Stimulated activated CD8-positive, alpha-beta memory T cell treated with anti-CD3 and anti-CD28 coated beads, Interleukin-12 subunit alpha, Interleukin-12 subunit beta, amount 100 ng/mL, for 24 hours (primary cell): ENCODE data around the gene UNC5B.
"Not testable (repeated sequence)": the region's sequence is repeated elsewhere in the genome, so short reads cannot be mapped to it uniquely, and the experiment has no call there.

Experiments
- DNase-seq: peaks from one replicate; pipeline ENCODE4 v3.0.0-alpha.2; 2020; ENCODE audit errors: extremely low read depth

The UNC5B gene

DNA sequence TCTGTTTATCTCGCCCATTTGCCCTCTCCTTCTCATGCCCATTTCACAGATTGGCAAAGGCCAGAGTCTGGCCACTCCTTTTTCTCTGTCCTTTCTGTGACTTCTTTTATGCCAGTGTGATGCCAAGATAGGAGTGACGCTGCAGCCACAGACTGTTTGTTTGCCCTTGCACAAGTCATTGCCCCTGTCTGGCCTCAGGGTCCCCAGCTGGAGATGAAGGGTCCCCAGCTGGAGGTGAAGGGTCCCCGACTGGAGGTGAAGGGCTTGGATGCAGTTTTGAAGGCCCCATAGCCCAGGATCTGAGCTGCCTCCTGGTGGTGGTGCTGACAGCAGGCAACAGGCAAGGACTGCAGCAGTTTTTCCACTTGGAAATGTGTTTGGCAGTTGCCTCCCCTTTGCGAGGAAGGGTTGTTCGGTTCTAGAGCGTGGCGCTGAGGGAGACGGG lies 55.9 kb downstream of the UNC5B start:
- DNase-seq = no peak

DNA sequence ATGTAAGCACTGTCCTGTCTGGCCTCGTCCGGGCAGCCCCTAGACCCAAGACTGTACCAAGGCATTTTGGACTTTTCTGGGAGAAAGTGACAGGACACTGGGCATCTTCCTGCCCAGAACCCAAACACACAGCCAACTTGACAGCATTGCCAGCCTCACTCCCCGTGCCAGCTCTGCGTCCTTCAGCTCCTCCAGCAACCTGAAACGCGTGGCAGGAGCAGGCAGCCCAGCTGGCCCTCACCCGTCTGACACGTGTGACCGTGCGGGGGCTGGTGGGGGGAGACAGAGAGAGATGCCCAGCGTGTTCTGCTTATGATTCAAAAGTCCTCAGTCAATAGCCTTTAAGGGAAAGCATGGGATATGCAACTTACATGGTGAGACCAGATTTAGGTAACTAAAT lies 56.4 kb downstream of the UNC5B start:
- no peak for DNase-seq

DNA sequence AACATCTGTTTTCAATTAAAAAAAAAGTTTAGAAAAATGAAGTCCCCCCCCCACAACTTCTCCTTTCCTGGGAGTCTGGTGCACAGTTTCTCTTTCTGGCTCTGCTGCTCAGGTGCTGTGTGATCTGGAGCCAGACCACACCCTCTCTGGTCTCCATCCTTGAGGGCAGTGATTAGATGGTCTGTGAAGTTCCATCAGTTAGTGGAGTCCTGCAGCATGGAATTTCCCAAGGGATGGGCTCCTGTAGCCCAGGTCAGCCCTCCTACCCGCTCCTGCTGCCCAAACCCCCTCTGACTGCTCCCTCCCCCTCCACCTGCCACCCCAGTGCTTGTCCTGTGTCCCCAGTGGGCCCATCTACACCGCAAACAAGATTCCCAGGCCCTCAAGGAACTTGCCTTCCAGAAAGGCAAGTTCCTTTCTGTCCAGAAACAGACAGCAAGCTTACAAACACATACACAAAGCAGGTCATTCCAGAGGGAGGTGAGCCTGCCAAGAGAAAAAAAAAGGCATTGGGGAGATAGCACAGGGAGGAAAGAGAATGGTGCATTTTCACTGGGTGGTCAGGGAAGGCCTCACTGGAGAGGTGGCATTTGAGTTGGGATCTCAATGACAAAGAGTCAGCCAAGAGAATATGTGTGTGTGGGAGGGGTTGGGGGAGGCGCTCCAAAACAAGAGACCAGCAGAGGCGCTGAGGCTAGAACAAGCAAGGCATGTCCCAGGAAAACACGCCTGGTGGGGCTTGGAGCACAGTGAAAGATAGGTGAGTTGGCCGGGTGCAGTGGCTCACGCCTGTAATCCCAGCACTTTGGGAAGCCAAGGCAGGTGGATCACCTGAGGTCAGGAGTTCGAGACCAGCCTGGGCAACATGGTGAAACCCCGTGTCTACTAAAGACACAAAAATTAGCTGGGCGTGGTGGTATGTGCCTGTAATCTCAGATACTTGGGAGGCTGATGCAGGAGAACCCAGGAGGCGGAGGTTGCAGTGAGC lies 57.2 kb downstream of the UNC5B start:
- no peak for DNase-seq

DNA sequence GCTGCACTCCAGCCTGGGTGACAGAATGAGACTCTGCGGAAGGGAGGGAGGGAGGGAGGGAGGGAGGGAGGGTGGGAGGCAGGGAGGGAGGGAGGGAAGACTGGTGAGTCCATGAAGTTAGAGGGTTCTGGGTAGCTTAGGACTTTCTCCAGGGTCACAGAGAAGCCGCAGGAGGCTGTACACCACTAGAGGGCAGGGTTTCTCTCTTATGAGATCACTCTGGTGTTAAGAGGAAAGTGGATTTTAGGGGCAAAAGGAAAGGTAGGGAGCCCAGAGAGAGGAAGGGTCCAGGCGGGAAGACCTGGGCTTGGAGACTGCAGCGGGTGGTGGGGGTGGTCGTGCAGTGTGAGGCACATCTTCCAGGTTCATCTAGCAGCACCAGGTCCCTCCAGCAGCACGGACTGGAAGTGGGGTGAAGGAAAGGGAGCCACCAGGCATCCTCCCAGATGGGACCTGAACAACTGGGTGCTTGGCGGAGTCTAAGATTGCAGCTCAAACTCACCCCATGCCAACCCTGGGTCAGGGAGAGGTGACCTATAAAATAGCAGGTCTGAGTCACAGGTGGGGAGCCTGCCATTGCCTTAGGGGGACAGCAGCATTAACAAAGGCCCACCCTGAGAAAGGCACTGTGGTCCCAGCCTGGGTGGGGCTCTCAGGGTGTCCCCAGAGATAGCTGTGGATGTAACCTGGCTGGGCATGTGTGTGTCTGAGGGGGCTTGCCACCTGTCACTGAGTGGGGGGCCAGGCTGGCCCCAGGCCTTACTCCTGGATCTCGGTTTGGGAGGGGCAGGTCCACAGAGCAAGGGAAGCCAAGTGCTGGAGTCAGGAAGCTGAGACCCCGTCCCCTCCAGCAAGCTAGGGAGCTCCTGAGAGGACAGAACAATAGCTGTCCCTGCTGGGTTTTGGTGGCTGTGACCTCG lies 58.2 kb downstream of the UNC5B start:
- no peak for DNase-seq

DNA sequence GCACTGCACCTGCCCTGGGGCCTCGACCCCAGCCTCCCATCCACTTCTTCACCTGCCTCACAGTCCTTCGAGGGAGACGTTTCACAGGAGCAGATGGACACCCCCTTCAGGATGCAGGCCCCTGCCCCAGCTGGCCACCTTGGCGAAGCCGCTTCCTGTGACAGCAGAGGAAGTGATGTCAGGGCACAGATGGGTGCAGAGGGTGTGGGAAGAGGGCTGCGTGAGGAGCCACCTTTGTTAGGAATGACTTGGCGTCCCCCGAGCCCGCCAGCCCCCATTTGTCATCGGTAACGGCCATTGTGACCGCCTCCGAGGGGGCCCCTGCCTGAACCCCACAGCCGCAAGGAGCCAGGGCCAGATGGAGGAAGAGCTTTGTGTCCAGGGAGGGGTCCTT lies 59.3 kb downstream of the UNC5B start:
- DNase-seq = no peak

DNA sequence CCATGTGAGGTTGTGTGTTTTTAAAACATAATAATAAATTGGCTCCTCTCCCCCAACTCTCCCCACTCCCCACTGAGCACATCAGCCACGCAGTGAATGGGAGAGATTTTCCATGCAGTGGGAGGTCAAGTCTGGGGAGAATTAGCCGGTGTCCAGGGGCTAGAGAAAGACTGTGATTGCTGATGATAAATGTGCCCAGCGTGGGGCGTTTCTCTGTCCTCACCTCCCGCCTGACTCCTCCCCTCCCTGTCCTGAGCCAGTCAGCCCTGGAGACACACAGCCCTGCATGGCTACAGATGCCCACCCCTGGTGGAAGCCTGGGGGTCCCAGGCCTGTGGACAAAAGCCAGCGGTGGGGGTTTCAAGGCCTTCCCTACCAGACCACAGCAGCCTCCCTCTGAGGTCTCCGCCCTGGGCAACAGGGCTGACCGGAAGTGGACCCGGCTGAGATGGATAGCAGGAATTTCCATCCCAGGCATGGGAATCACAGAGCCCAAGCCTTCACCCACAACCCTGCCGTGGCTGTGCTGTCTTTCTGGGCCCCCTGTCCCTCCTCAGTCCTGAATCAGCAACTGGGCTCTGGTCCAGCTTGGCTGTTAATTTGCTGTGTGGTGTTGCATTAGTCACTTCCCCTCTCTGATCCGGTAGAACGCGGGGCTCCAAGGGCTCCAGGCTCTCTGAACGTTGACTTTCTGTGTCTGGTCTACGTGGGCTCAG lies 59.8 kb downstream of the UNC5B start:
- no peak for DNase-seq

DNA sequence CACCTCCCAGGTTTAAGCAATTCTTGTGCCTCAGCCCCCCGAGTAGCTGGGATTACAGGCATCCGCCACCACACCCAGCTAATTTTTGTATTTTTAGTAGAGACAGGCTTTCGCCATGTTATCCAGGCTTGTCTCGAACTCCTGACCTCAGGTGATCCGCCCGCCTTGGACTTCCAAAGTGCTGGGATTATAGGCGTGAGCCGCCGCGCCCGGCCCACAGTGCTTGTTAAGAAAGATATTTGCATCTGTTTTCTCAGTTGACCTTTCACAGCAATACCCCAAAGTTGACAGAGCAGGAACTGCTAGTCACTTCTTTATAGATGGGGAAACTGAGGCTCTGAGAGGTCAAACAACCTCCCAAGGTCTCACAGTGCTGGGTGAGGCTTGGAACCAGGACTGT lies 60.6 kb downstream of the UNC5B start:
- DNase-seq = not testable (repeated sequence)

DNA sequence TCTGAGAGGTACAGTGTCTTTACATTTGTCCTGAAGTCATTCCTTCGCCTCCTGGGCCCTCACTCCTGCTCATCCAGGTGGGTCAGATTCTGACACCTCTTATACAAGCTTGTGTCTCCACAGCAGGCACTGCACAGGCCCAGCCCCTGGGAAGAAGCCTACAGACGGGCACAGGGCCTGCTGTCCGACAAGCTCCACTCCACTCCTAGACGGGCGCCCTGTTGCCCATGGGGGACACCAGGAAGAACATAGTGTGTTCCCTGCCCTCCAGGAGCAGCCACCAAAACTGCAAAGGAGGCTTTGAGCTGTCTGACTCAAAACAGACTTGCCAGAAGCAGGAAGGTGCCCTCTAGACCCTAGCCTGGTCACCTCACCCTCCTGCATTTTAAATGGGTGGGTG lies 61.1 kb downstream of the UNC5B start:
- no peak for DNase-seq

DNA sequence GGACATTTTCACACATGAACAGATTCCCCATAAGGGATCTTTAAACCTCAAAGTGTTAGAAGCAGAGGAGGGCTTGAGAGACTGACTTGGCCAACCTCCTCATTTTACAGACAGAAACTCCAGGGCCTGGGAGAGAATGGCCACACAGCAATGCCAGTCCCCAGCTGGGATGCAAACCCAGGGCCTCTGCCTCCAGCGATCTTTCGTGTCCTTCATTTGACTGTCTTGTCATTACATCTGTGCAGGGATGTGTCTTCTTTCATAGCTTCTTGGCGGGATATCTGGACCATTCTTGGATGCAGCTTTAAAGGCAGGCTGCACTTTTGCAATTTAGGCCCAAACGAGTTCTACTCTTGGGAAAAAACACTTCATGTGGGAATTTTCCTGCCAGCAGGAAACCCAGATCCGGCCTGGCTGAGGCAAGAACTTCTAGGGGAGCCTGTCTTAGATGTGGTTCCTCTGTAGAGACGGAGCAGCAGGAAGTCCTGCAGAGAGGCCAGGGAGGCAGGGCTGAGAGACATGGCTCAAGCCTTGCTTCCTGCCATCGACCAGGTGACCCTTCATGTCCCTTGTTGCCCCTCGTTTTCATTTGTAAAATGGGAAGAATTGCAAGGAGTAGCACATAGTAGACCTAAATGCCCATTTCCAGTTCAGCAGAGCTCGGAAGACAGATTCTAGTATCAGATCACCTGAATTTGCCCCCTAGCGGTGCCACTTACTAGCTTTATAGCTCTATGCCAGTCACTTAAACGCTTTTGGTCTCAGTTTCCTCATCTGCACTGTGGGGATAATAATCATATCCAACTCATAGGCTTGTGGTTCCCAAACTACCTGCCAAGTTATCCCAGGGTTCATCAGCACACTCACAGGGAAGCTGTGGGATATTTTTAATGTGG lies 62.8 kb downstream of the UNC5B start:
- no peak for DNase-seq

DNA sequence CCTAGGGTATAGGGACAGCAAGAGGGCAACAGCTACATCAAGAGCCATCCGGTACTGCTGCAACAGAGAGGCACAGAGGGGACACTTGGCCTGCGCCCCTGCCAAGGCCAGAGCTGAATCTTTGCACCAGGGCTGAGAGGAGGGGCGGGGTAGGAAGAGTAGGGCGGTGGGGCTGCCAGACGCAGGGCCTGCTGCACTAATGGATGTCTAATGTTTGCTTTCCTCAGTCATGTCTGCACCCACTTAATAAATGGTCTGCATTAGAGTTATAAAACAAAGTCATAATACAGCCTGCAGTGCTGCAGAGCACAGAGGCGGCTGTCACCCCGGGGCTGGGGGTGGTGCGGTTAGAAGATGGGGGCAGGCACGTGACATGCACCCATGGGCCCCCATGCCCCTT lies 64.5 kb downstream of the UNC5B start:
- no peak for DNase-seq

DNA sequence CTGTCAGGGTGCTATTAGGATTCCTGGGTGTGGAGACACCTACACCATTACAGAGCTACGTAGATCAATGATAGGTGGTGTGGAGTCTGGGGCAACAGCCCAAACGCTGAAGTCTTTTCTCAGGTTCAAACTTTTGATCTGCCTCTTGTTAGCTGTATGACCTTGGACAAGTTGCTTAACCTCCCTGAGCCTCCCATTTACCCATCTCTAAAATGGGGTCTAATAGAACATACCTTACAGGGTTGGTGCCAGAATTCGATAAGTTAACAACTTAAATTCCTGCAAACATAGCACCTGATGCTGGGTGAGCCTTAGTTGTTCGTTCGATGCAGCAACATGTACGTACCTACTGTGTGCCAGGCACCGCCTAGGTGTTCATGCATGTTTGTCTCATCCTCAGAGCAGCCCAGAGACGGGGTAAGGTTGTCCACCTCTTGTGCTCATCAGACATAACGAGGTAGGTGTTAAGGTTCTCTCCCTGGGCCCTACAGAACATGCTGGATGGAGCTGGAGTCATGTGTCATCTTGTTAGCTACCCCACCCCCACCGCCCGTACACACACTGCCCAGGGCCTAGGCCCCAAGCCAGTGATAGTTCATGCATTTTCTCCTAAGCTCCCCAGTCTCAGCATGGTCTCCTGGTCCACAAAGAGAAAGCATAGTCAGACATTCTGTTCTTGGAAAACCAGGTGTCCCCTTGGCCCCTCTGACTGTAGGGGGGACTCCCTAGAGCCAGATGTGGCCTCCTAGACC lies 65.7 kb downstream of the UNC5B start:
- no peak for DNase-seq

DNA sequence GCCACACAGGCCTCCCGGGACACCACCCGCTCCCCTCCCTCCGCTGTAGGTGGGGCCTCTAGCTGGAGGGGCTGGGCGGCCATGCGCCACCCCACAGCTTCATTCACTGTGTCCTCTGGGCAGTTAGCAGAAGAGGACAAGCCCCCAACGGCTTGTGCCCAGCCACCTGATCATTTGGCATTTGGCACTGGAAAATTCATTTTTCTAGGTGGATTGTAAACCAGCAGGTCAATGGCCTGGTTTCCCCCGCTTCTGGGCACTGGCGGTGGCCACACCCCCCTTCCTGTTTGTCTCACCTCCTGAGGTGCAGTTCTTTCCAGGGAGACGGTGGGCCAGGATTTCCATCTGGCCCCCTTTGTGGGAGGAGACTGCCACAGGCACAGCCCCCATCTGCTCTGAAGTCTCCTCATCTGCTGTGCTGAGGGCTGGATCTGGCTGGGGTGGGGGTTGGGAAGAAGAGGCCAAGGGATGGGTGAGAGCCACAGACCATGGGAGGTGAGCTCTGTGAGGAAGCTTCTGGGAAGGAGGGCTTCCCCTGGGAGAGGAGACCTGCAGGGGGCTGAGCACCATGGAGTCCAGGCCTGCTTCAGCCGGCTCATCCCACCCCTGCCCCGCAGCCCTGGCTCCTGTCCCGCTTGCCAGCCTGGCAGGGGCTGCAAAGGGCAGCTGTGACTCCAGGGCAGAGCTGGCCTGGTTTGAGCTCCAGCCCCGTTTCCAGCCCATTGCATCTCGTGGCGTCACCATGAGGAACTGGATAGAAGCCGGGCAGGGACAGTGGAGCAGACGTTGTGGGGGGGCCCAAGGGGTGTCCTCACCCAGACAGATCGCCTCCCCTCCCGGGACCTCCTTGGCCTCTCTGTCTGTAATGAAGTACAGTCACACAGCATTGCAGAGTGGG lies 66.6 kb downstream of the UNC5B start:
- DNase-seq = no peak

DNA sequence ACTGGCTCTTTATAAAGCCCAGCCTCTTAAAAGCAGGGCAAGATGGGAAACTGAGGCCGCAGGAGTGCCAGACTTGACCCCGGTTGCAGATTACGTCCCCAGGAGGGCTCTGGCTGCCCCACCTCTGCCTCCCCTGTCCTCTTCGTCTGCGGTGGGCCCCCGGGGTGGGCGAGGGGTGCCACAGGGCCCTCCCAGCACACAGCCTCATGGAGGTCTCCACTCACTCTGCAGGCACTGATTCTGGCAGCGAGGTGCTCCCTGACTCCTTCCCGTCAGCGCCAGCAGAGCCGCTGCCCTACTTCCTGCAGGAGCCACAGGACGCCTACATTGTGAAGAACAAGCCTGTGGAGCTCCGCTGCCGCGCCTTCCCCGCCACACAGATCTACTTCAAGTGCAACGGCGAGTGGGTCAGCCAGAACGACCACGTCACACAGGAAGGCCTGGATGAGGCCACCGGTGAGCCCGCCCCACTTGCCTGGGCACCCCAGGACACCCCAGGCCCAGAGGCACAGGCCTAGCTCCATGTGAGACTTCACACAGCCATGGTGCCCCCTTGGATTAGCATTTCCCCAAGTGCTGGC lies 67.3 kb downstream of the UNC5B start:
- no peak for DNase-seq

DNA sequence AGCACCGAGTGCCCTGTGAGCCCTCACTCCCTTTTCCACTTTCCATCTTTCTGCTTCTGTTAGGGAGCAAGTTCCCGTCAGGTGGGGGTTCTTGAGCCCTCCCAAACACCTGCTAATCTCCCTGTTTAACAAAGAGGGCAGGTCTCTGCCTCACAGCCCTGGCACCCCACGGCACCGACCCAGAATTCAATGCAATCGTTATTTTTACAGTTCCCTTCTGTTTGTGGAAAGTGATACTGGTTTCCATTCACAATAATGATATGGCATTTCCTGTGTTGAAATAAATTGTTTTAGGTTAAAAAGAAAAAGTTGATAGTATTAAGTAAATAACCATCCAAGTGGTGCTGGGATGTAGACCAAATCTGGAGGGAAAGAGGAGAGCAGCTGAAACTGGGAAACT lies 67.8 kb downstream of the UNC5B start:
- no peak for DNase-seq

DNA sequence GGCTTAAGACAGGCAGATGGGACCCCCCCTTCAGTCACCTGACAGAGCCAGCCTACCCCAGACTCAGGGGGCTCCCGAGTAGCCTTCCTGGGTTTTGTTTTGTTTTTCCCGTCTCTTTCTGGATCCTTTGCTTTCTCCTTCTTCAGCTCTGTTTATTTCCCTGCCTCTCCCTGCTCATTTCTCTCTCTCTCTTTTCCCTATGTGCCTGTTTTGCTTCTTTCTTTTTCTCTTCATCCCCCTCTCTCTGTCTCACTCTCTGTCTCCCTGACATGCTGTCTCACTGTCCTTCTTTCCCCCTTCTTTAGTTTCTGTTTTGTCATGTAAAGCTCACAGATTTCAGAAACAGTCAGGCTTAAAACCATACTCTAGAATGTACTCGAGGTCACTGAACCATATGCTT lies 68.5 kb downstream of the UNC5B start:
- DNase-seq = no peak

DNA sequence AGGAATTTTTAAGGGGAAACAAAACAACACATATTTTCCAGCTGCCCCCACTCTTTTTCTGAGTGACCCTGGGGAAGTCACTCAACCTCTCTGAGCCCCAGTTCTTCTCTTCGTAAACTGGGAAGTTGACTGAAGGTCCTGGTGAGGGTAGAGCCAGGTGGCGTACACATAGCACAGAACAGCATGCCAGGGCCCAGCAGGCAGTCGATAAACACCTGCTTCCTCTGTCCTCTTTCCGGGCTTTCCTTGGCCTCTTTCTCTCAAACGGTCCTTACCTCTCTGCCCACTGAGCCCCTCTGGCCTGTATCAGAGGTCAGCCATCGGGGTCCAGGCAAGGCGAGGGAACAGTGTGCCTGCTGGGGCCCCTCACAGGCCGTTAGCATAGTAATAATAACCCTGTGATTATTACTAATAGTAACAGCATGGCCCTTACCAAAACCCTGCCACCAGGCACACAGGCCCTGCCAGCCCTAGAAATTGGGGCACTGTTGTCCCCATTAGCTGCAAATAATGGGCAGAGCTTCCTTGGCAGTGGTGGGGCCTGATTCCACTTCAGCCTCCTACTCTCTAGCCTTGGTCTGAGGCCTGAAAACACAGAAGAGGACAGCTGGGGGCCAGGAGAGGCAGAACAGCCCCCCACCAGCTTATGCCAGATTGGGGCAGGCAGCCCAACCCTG lies 69.4 kb downstream of the UNC5B start:
- DNase-seq = no peak

DNA sequence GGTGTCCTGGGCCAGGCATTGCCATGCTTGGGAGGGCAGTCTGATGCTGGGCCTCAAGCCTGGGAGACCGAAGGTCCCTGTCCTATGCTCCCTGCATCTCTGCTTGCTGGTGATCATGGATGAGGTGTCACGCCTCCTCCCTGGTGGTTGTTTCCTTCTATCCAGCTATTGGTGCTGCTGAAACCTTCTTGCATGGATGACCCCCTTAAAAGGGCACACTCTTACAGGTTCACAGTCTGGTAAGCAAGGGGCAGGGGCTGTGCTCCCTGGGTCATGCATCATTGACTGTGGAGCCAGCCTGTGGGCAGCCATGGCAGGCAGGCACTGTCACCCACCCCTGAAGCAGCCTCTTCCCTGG lies 69.9 kb downstream of the UNC5B start:
- no peak for DNase-seq

DNA sequence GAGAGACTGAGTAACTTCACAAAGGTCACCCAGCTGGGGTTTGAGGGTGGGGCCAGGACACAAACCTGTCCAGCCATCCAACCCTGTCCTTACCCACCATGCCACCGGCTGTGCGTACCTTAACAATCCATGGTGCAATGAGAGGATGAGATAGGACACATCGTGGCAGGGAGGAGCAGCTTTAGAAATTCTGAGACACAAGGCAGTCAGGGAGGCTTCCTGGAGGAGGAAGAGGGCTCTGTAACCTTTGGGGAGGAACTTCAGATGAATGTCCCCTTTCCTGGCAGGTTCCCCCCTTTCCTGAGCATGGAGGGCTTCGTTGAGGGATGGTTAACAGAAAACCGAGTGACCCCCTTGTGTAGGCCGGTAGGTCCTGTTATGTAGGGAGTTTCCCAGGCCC lies 71.0 kb downstream of the UNC5B start:
- DNase-seq = no peak
